ENCODE results near the gene OR51A2. TPM values are rescaled to one million over a fixed set of nuclear protein-coding genes. Genes with fewer than 3 reads are reported as not detected.

OR51A2 gene
- total RNA-seq, 1 experiment from 2014 or later: not detected

- no peak overlapping the region for H2BK15ac ChIP-seq (ENCODE audit: low read depth, low read length)
- no peaks in the 10 kb centered on the region for H4K20me1 ChIP-seq (ENCODE audit: control insufficient read depth, insufficient read depth, insufficient read length)
- Mint-ChIP-seq H3K4me1 (0 out of 4 replicates have a peak, but pooled peaks cover 0 to 3% of the 10 kb centered on the region in 2 experiments), H3K36me3 (ENCODE audit: insufficient read depth in 1 of 3, low read depth in 3 of 3) (no peaks in the 10 kb centered on the region; a peak in 1 of 7 replicates), H3K4me3 (no peak overlapping the region), H3K27me3 (ENCODE audit: low read depth) (no peaks in the 10 kb centered on the region), H3K27ac (no peak overlapping the region), H3K9me3 (peaks cover 2 to 3% of the 10 kb centered on the region in 2 experiments; a peak in 3 of 5 replicates)
- H2BK12ac ChIP-seq (ENCODE audit: insufficient read length, low read depth, low read length): no peak overlapping the region
- H2BK5ac ChIP-seq (ENCODE audit: insufficient read length, low read length): no peak overlapping the region
- no peak overlapping the region for H4K8ac ChIP-seq (replicated peaks; ENCODE audit: insufficient read length, low read depth, low read length)
- H3K56ac ChIP-seq (ENCODE audit: insufficient read length, low read depth, low read length): no peak overlapping the region
- H2AK5ac ChIP-seq (ENCODE audit: insufficient read length, low read length): no peak overlapping the region
- H3K23ac ChIP-seq (ENCODE audit: insufficient read length, low read depth, low read length): no peak overlapping the region
- H3K79me1 ChIP-seq (ENCODE audit: insufficient read depth, low read depth, low read length, poor library complexity, severe bottlenecking): no peaks in the 10 kb centered on the region
- no peak overlapping the region for H2BK20ac ChIP-seq (ENCODE audit: low read depth, low read length, poor library complexity, severe bottlenecking)
- no peak for TF ChIP-seq CTCF (conservative IDR thresholded peaks at IDR 0.05)
- no peaks in the 10 kb centered on the region for H3K23me2 ChIP-seq (ENCODE audit: insufficient read length, low read depth, low read length, poor library complexity, severe bottlenecking)
- no peak overlapping the region for H3K4ac ChIP-seq (ENCODE audit: low read depth, low read length)
- H4K91ac ChIP-seq (ENCODE audit: insufficient read length, low read depth, low read length): no peak overlapping the region
- no peak overlapping the region for H3K14ac ChIP-seq (ENCODE audit: insufficient read depth, low read length)
- DNase-seq: no peak
- H4K5ac ChIP-seq (ENCODE audit: insufficient read length, low read depth, low read length): no peak overlapping the region
- no peak overlapping the region for H3K18ac ChIP-seq (ENCODE audit: insufficient read length, low read depth, low read length)
- H3K4me1 ChIP-seq (ENCODE audit: insufficient read depth, low read length): no peaks in the 10 kb centered on the region
- no peaks in the 10 kb centered on the region for H3K27me3 ChIP-seq (ENCODE audit: insufficient read depth, low read length)
- no peak overlapping the region for H3K4me2 ChIP-seq (ENCODE audit: insufficient read depth, insufficient read length, low read length)
- H3K79me2 ChIP-seq (ENCODE audit: insufficient read depth, low read length): no peaks in the 10 kb centered on the region
- no peak overlapping the region for H3K27ac ChIP-seq (ENCODE audit: insufficient read length, low read depth, low read length)
- no peak overlapping the region for H3K9ac ChIP-seq (ENCODE audit: extremely low read depth, insufficient read length, low read length)
- no peak overlapping the region for H2BK120ac ChIP-seq (ENCODE audit: low read depth, low read length, poor library complexity, severe bottlenecking)
- H3T11ph ChIP-seq (ENCODE audit: low read length): no peak overlapping the region
- no peak overlapping the region for H2AFZ ChIP-seq (ENCODE audit: low read length)
- WGBS (ENCODE audit: extremely low coverage, insufficient read length, low lambda C conversion rate): no CpG with 5 or more reads among the region's 3 CpGs
- H3K9me3 ChIP-seq (ENCODE audit: control insufficient read depth, low read depth, low read length): no peaks in the 10 kb centered on the region
Observed at GRCh38 chr11:4960877-4961276, 5.4 kb upstream of the OR51A2 start.
